ENCODE data around the gene CYP4F3.

DNA sequence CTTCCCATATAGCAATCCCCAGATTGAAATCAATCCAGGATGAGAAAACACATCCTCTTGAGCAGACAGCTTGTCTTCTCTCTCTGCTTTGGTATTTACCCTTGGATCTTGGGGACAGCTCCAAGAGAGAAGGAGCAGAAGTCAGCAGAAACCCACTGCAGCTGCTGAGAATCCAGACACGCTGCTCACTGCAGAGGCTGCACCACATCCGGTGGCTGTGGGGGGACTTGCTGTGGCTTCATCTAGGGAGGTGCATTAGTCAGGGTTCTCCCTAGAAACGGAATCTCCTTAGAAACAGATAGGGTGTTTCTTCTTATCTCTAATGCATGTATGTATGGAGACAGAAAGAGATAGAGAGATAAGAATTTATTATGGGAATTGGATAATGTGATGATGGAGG lies 34.9 kb downstream of the CYP4F3 start:
- TF ChIP-seq MXD4 (CRISPR knock-in tag; IDR thresholded peaks at IDR 0.05; ENCODE audit: borderline replicate concordance), result no peak
- TF ChIP-seq, protein P1, sequence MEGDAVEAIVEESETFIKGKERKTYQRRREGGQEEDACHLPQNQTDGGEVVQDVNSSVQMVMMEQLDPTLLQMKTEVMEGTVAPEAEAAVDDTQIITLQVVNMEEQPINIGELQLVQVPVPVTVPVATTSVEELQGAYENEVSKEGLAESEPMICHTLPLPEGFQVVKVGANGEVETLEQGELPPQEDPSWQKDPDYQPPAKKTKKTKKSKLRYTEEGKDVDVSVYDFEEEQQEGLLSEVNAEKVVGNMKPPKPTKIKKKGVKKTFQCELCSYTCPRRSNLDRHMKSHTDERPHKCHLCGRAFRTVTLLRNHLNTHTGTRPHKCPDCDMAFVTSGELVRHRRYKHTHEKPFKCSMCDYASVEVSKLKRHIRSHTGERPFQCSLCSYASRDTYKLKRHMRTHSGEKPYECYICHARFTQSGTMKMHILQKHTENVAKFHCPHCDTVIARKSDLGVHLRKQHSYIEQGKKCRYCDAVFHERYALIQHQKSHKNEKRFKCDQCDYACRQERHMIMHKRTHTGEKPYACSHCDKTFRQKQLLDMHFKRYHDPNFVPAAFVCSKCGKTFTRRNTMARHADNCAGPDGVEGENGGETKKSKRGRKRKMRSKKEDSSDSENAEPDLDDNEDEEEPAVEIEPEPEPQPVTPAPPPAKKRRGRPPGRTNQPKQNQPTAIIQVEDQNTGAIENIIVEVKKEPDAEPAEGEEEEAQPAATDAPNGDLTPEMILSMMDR (IDR thresholded peaks at IDR 0.05), result no peak
- TF ChIP-seq FOXJ3 (CRISPR knock-in tag; IDR thresholded peaks at IDR 0.05; ENCODE audit: borderline replicate concordance), result no peak
- TF ChIP-seq, protein P2, sequence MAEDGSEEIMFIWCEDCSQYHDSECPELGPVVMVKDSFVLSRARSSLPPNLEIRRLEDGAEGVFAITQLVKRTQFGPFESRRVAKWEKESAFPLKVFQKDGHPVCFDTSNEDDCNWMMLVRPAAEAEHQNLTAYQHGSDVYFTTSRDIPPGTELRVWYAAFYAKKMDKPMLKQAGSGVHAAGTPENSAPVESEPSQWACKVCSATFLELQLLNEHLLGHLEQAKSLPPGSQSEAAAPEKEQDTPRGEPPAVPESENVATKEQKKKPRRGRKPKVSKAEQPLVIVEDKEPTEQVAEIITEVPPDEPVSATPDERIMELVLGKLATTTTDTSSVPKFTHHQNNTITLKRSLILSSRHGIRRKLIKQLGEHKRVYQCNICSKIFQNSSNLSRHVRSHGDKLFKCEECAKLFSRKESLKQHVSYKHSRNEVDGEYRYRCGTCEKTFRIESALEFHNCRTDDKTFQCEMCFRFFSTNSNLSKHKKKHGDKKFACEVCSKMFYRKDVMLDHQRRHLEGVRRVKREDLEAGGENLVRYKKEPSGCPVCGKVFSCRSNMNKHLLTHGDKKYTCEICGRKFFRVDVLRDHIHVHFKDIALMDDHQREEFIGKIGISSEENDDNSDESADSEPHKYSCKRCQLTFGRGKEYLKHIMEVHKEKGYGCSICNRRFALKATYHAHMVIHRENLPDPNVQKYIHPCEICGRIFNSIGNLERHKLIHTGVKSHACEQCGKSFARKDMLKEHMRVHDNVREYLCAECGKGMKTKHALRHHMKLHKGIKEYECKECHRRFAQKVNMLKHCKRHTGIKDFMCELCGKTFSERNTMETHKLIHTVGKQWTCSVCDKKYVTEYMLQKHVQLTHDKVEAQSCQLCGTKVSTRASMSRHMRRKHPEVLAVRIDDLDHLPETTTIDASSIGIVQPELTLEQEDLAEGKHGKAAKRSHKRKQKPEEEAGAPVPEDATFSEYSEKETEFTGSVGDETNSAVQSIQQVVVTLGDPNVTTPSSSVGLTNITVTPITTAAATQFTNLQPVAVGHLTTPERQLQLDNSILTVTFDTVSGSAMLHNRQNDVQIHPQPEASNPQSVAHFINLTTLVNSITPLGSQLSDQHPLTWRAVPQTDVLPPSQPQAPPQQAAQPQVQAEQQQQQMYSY (CRISPR knock-in tag; IDR thresholded peaks at IDR 0.05), result no peak
- TF ChIP-seq, protein P3, sequence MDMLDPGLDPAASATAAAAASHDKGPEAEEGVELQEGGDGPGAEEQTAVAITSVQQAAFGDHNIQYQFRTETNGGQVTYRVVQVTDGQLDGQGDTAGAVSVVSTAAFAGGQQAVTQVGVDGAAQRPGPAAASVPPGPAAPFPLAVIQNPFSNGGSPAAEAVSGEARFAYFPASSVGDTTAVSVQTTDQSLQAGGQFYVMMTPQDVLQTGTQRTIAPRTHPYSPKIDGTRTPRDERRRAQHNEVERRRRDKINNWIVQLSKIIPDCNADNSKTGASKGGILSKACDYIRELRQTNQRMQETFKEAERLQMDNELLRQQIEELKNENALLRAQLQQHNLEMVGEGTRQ (CRISPR knock-in tag; IDR thresholded peaks at IDR 0.05), result no peak
- TF ChIP-seq JUN (CRISPR knock-in tag; IDR thresholded peaks at IDR 0.05), result no peak
- TF ChIP-seq, protein P4, sequence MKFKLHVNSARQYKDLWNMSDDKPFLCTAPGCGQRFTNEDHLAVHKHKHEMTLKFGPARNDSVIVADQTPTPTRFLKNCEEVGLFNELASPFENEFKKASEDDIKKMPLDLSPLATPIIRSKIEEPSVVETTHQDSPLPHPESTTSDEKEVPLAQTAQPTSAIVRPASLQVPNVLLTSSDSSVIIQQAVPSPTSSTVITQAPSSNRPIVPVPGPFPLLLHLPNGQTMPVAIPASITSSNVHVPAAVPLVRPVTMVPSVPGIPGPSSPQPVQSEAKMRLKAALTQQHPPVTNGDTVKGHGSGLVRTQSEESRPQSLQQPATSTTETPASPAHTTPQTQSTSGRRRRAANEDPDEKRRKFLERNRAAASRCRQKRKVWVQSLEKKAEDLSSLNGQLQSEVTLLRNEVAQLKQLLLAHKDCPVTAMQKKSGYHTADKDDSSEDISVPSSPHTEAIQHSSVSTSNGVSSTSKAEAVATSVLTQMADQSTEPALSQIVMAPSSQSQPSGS (CRISPR knock-in tag; IDR thresholded peaks at IDR 0.05; ENCODE audit: borderline replicate concordance, low read depth), result no peak
- TF ChIP-seq SP1 (CRISPR knock-in tag; conservative IDR thresholded peaks at IDR 0.05), result no peak
- TF ChIP-seq, protein P5, sequence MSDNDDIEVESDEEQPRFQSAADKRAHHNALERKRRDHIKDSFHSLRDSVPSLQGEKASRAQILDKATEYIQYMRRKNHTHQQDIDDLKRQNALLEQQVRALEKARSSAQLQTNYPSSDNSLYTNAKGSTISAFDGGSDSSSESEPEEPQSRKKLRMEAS (CRISPR knock-in tag; IDR thresholded peaks at IDR 0.05), result no peak
- no peak for TF ChIP-seq ELF4 (CRISPR knock-in tag; IDR thresholded peaks at IDR 0.05; ENCODE audit: low read depth)
- TF ChIP-seq ZNF138 (CRISPR knock-in tag; conservative IDR thresholded peaks at IDR 0.05), result no peak
- no peak for TF ChIP-seq EMX1 (CRISPR knock-in tag; IDR thresholded peaks at IDR 0.05)
- no peak for TF ChIP-seq ZNF671 (CRISPR knock-in tag; IDR thresholded peaks at IDR 0.05)
